Stimulated activated CD8-positive, alpha-beta memory T cell treated with anti-CD3 and anti-CD28 coated beads, Interleukin-4, amount 100 ng/mL, for 48 hours (primary cell): ENCODE data around the gene SLC8A1.

Experiments
- DNase-seq: peaks from one replicate; pipeline ENCODE4 v3.0.0-alpha.2; 2020

SLC8A1 gene

DNA sequence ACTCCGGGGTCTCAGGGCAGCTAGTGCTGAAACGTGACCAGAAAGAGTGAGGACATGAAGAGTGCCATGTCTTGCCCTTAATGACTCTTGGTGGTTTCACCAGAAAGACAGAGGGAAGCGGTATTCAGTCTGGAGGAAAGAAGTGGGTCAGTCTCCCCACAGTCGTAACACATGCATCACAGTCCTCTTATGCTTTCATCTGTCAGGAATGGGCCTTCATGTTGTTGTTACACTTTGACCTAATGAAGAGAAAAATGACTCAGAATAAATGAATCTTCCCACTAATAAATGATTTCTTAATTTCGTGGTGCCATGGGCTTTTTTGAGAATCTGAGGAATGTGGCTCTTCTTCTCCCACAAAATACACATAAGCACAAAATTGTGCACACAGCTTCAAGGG is 103.2 kb downstream of the SLC8A1 start:
- no peak for DNase-seq

DNA sequence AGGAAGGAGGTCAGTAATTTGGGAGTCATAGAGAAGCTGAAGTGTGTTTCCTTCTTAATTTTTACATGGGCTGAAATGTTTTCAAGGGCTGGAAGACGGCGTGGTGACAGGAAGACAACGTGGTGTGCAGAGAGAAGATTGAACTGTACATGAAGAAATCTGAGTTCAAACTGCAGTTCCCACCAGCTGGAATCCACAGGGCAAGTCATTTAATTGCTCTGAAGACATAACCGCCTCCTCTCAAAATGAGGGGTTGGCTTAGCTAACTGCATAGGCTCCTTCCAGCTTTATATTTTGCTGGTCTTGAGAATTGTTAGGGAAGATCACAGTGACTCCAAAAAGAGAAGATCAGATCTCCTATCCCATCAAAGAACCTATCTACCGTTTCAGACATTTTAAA is 103.9 kb downstream of the SLC8A1 start:
- DNase-seq, result no peak

- no peak for DNase-seq
Measured at GRCh38 chr2:40346535-40347354, 105.1 kb downstream of the SLC8A1 start.

DNA sequence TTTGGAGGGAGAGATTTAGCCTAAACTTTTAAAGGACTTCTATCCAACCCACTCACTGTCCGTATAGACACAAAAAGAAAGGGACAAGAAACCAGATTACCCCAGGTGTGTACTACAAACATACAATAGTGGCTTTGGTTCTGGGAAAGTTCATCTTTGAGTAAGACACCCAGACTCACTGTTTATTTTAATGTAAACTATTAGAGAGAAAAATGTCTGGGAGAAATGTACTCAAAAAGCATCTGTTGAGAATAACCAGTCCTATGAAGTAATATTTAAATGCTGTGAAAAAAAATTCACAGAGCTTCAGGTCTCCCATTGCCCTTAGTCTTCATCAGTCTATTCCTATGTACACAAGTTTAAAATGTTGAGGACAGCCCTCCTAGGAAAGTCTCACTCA is 107.5 kb downstream of the SLC8A1 start:
- no peak for DNase-seq

- DNase-seq, result no peak
Measured at GRCh38 chr2:40343902-40344301, 108.0 kb downstream of the SLC8A1 start.

DNA sequence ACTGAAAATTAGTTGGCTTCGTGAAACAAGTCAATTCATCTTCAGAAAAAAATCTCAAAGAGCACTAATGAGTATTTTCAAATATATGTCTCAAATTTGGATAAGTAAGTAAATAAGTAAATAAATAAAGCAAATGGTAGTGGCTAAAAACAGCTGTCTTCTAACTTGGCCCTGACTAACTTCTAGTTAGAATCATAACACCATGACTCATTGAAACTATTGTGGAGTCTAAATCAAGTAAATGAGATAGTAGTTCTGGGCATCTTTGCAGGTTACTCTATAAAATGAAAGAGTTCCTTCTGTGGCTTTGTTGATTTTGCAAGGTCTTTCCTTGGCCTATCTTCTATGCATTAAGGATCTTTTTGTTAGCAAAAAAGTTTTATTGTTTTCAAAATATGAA is 110.7 kb downstream of the SLC8A1 start:
- no peak for DNase-seq

DNA sequence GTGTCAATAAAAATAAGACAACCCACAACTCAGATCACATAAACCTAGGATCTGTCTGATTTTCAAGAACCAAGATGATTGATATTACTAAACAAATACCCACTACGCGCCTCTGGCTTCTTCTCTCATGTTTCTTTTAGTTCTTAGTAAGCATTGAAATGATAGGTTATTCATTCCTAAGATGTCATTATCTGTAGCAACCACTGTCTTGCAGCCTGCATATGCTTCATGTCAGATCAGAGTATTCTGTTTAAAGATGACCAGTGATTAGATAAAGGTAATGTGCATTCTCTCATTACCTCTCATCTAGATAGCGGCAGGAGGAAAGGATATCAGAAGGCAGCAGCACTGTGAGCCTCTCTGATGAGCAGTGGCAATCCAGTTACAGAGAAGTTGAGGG is 112.9 kb downstream of the SLC8A1 start:
- no peak for DNase-seq

DNA sequence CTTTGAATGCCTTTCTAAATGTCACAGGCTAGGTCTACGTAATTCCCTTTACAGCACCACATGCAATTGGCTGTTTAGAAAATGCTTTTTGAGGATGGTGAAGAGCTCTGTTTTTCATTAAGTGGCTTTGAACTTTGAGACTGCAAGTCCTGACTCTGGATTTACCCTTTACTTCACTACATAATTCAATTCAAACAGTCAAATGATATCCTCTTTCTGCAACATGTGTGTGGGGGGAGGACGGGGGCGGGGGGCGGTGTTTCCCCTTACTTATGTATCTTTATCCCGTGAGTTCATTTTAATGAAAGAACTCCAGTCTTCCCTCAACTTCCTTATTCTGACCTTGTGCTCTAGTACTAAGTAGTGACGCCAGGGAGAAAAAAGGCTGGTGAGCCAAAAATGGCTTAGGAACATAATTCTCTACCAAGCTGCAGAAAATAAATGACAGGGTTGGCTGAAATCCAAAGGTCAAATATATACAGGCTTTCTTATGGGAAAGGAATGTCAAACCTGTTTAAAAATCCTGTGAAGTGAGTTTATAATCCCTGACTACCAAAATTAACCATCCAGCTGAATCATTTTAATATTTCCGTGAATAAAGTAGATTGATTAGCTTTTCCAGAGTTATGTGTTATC is 119.6 kb downstream of the SLC8A1 start:
- no peak for DNase-seq

DNA sequence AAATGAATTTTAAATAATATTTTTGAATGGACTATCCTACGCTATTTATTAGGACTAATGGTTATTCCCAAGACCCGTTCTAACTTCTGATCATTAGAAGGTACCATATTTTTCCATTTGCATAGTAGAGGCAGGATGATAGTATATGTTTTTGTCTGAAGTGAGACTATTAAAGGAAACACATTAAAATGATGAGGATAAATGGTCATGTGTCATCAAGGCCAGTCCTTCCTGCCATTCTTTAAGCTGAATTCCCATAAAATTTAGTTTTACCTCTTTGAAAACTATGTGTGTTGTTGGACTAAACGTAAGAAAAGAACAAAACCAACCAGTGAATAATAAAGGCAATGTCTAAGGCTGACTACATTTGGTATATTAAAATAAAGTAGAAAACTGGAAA is 121.8 kb downstream of the SLC8A1 start:
- DNase-seq, result no peak

DNA sequence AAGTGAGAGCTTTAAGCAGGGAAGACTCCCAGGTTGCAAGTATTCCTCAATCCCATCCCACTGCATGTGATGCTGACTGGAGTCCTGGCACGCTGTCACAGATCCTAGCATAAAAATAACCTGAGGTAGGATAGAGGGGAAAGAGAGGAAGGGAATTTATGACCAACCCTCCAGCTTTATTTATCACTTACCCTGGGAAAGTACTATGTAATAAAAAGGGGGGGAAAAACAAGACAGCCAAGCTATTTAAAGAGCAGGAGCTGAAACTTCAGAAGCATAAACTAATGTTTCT is 122.2 kb downstream of the SLC8A1 start:
- no peak for DNase-seq

DNA sequence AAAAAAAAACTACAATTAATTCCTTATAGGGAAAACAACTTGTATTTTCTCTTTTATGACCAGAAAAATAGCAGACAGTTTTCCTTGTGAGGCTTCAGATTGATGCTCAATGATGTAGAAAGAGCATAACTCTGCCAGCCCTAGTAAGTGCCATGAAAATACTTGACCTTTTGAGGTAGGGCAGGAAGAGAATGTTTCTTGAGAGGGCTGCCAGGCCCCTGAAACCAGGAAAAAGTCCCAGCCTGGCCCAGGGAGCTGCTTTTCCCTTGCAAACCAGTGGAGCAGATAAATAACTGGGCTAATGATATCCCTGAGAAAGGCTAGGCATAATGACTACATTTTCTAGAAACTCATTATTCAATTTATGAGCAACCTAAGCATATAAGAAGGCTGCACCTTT is 126.8 kb downstream of the SLC8A1 start:
- DNase-seq, result no peak

DNA sequence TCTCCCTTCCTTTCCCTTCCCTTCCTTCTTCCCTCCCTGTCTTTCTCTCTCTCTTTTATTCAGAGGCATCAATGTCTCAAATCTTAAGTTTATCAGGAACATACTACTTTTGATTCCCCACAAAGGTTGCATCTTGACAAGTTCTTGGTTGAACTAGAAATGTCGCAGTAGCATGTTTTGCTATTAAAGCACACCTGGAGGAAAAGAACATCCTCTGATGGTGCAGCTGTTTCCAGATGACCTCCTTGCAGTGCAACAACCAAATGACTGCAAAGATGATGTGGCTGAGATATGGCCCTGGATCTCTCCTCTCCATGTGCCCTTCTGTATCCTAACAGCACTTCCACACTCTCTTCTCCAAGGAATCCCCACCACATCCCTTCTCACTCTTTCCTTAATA is 127.2 kb downstream of the SLC8A1 start:
- no peak for DNase-seq

- DNase-seq, result no peak
Measured at GRCh38 chr2:40321822-40322221, 130.1 kb downstream of the SLC8A1 start.

- DNase-seq, result no peak
Measured at GRCh38 chr2:40321016-40321623, 130.8 kb downstream of the SLC8A1 start.

DNA sequence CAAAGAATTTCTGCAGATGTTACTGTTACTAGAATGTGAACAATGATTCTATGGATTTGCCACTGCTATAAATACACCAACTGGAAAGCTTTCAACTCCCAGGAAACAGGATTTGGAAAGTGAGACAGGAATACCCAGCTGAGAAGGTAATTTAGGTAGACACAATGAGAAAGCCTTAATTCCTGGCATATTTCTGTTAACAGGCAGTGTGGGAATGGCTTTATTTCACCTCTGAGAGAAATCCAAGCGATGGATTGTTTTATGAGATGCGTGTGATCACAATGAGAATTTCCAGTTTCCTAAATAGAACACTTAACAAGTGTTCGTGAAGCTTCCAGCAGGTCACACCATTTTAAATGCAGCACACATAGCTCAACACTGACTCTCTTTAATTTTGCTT is 133.0 kb downstream of the SLC8A1 start:
- no peak for DNase-seq

- DNase-seq, result no peak
Measured at GRCh38 chr2:40317761-40318160, 134.1 kb downstream of the SLC8A1 start.

DNA sequence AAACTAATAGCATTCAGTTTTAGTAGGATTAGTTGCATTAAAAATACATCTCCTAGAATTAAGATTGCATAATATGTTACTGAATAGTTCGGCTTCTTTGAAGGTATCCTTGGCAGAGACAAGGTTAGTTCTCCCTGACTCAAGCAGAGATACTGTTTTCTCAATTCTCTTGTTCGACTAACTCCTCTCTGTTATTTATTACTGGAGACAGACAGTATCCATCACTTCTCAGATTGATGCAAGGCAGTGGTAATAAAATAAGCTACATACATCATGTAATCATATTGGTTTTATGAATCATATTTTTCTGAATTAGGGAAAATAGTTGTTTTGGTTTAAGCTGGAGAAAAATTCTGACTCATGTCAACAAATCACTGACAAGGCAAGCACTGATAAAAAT is 134.8 kb downstream of the SLC8A1 start:
- no peak for DNase-seq

DNA sequence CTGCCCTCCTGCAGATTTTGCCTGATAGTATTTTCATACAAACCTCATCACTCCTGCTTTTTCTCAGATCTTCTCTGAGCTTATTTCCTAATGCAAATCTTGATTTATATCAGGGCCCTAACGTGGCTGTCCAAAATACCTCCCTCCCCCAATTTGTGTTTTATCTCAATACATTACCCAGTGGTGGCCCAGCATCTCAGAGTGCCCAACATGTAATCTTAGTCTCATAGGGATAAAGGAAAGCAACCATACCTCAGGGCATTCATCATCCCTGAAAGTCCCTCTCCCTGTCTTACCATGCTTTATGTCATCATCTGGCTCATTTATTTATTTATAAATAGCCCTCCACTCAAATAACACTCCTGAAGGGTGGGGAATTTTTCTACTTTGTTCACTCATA is 135.3 kb downstream of the SLC8A1 start:
- no peak for DNase-seq

DNA sequence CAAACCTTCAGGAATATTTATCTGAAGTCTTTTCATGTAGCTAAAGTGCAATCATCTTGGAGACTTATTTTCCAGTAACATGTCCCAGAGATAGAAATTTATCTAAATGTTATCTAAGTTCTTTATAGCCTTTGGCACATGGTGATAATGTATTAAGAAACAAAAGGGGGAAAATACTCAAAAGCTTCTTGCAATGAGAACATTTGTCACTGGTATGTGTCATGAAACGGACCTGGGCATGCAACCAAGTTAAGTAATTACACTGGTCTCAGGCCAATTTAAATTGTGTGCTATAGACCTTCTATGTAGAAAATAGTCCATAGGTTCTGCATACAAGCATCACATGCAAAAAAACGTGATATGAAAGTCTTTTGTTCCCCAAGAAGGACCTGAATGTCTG is 136.2 kb downstream of the SLC8A1 start:
- no peak for DNase-seq

- no peak for DNase-seq
Measured at GRCh38 chr2:40311026-40311425, 140.9 kb downstream of the SLC8A1 start.

- DNase-seq, result no peak
Measured at GRCh38 chr2:40310303-40310702, 141.6 kb downstream of the SLC8A1 start.

GRCh38 chr2:40304340-40304739 is 147.6 kb downstream of the SLC8A1 start:
- DNase-seq, result no peak

GRCh38 chr2:40303746-40304145 is 148.1 kb downstream of the SLC8A1 start:
- no peak for DNase-seq

GRCh38 chr2:40302751-40303325 is 149.1 kb downstream of the SLC8A1 start:
- no peak for DNase-seq
